LNCAP (cell line): ENCODE data around the gene CLEC18A.

Experiments
- TF ChIP-seq, protein P1 (sequence below): fragments of 450-650 bp; IDR thresholded peaks from 2 replicates; pipeline ENCODE4 v1.5.1; 2017; ENCODE audit warnings: mild to moderate bottlenecking

CLEC18A gene

DNA sequence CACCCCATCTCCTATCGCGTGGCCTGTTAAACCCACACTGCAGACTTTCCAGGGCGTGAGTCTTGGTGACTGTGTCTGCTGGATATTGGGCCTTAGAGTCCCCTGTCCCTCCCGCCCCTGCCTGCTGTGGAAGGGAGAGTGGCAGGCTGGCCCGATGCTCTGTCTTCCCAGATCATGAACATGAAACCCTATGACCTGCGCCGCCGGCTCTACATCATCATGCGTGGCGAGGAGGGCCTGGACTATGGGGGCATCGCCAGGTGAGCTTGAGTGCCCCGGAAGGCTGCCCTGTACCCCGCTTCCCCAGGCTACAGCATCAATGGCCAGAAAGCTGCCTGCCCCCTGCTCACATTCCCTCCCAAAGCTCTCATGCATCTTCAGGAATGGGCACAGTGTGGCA lies 19.5 kb upstream of the CLEC18A start:
- TF ChIP-seq, protein P1, sequence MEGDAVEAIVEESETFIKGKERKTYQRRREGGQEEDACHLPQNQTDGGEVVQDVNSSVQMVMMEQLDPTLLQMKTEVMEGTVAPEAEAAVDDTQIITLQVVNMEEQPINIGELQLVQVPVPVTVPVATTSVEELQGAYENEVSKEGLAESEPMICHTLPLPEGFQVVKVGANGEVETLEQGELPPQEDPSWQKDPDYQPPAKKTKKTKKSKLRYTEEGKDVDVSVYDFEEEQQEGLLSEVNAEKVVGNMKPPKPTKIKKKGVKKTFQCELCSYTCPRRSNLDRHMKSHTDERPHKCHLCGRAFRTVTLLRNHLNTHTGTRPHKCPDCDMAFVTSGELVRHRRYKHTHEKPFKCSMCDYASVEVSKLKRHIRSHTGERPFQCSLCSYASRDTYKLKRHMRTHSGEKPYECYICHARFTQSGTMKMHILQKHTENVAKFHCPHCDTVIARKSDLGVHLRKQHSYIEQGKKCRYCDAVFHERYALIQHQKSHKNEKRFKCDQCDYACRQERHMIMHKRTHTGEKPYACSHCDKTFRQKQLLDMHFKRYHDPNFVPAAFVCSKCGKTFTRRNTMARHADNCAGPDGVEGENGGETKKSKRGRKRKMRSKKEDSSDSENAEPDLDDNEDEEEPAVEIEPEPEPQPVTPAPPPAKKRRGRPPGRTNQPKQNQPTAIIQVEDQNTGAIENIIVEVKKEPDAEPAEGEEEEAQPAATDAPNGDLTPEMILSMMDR = no peak

DNA sequence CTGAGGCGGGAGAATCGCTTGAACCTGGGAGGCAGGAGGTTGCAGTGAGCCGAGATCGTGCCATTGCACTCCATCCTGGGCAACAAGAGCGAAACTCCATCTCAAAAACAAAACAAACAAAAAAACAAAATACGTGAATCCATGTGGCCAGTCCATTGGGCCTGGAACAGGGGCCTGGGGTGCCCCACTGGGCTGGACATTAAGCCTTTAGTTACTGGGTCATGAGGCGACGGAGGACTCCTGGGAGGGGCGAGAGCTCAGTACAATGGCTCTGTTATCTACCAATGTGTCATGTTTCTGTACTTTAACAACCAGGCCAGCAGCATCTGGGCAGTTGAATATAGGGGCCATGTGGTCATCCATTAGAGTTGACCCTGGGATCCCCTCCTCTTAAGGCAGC lies 18.9 kb upstream of the CLEC18A start:
- TF ChIP-seq, protein P1 = no peak

DNA sequence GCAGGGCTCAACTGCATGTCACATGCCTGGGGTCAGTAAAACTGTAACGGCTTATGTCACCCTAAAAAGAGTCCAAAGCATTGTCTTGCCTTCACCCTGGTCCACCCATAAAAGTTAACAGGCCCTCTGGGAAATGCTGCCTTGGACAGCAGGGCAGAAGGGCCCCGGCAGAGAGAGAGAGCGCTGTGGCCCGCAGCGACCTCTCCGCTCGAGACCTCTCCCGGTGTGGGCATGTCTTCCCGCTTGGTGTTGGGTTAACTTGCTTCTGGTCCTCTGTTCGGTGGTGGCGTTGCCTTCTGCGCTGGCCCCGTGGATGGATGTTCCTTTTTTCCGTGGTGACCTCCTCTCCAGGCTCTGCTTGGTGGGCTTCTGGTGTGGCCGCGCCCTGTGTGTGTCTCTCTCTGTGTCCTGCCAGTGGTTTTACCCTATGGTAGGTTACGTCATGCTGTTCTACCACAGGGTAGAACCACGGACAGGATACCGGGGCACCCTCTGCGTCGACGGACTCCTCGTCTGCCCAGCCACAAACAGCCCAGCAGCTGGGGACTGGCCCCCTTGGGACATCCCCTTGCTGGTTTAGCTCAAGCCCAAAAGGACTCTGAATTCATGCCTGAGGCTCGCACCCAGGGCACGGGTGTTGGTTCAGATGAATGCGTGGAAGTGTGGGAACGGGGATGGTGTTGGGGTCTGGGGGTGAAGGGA lies 18.3 kb upstream of the CLEC18A start:
- TF ChIP-seq, protein P1 = no peak

DNA sequence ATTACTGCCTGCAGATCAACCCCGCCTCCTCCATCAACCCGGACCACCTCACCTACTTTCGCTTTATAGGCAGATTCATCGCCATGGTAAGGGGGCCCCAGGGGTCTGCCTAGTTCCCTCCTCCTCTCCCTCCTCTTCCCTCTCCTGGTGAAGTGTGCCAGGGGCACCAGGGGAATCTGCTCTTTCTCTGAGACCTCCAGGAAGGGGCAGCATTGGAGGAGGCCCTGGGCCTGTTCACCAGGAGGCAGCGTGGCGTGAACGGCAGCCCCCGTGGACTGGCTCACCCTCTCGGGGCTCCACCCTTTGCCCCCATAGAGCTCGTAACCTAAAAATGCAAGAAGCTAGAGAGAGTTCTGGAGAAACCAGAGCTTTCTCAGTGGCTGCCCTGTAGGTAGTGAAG lies 17.1 kb upstream of the CLEC18A start:
- TF ChIP-seq, protein P1 = no peak

DNA sequence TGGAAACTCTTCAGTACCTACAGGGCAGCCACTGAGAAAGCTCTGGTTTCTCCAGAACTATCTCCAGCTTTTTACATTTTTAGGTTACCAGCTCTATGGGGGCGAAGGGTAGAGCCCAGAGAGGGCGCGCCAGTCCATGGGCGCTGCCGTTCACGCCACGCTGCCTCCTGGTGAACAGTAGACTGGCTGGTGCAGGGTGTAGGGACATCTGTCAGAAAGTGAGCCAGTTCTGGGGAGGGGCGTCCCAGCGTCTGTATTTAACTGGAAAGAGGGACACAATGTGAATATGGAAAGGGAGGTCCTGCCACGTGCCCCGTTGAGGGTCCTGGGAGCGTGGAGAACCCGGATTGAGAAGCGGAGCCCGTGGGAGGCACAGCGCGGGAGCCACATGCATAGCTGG lies 16.4 kb upstream of the CLEC18A start:
- TF ChIP-seq, protein P1 = no peak

DNA sequence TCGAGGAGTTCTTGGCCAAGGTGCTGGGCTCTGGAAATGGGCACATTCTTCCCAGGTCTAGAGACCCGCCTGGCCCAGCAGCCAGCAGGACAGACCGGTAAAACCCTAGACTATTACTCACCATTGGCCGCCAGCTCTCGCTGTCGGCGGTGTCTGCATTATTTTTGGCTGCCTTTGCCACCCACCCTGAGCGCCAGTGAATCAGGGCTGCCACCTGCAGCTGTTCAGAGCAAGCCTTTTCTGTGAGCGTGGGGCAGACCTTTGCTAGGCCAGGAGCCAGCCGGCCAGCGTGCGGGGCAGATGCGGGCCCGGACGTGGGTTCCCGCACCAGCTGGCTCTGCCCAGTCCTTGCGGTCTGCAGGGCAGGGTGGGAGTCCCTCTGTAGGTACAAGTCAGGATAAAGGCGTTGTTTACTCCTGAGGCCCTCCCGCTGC lies 15.8 kb upstream of the CLEC18A start:
- TF ChIP-seq, protein P1 = no peak

DNA sequence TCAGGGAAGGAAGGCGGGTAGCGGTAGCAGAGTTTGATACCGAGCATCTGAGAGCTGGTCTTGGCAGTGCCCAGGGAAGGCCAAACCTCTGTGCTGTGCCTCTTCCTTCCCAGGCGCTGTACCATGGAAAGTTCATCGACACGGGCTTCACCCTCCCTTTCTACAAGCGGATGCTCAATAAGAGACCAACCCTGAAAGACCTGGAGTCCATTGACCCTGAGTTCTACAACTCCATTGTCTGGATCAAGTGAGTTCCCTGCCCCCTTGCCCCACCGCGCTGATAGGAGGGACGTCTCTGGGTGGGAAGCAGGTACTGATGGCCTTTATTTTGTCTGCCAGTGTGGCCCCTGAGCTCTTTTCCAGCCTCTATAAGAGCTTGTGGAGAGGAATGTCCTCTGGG lies 15.4 kb upstream of the CLEC18A start:
- TF ChIP-seq, protein P1 = no peak

DNA sequence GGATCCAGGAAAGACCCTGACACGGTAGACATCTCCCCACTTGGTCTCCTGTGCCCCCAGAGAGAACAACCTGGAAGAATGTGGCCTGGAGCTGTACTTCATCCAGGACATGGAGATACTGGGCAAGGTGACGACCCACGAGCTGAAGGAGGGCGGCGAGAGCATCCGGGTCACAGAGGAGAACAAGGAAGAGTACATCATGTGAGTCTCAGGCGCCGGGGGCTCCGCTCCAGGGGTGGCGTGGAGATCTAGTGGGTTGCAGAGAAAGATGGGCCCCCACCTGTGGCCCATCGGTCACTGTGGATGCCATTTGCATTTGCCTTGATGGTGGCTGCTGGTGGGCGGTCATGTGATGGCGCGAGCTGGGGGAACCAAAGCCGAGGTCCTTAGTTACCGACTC lies 14.9 kb upstream of the CLEC18A start:
- TF ChIP-seq, protein P1 = no peak
